ENCODE measurements around the gene CCR9. TPM values are rescaled to one million over a fixed set of nuclear protein-coding genes. Genes with fewer than 3 reads are reported as not detected.

CCR9 gene
- total RNA-seq, 1 experiment from 2014 or later = not detected

DNA sequence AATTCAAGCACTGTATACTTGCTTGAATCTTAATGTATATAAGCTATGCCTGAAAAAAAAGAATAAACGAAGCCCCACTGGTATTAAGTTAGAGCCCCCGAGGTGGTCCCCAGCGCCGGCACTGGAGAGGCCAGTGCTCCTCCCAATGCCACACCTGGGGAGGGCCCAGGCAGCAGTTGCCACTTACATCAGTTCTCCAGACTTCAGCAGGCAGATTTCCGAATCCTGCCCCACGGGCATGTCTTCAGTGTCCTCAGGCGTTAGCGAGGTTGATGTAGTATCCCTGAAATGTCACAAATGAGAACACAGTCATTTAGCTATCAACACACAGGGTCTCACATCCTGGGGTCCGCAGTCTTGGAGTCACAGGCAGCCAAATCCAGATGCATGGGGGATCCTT lies 49.9 kb downstream of the CCR9 start:
- H3K4me1 ChIP-seq (ENCODE audit: control insufficient read depth in 1 of 2, insufficient read depth in 2 of 2, low read length in 2 of 2) = peaks cover 0 to 6% of the 10 kb centered on the region in 2 experiments; a peak in 1 of 4 replicates
- intact Hi-C loops (cut with micrococcal nuclease) = loop anchor here (1.0 to 10.0 kb wide), 3 partner anchors 279 to 621 kb away; no protein-coding TSS in a partner anchor
- H3K27ac ChIP-seq (ENCODE audit: low read depth, low read length) = no peak overlapping the region
- CTCF ChIA-PET = interaction anchor here (2.2 kb wide), 1 partner anchor 143 kb away, joined by 8 read pairs; no protein-coding TSS in a partner anchor
- H3K4me3 ChIP-seq (replicated peaks in 1 of 2; ENCODE audit: low read depth in 1 of 2, low read length in 2 of 2) = no peak overlapping the region
- RAD21 ChIA-PET (ENCODE audit: low non-redundant PET in 1 of 2, low total read pairs in 2 of 2, uncharacterized antibody in 2 of 2, unreplicated experiment in 2 of 2) = no interaction called here
- BruUV-seq (replicated peaks) = no TSS peak
- ATAC-seq (no peak), DNase-seq (ENCODE audit: low read depth, low spot score) (no peak)
- no peaks in the 10 kb centered on the region for H4K20me1 ChIP-seq (ENCODE audit: insufficient read depth)
- H3K79me2 ChIP-seq (ENCODE audit: insufficient read depth, low read length) = no peaks in the 10 kb centered on the region
- no peak overlapping the region for H3K4me2 ChIP-seq (ENCODE audit: low read length)
- H3K9me3 ChIP-seq (ENCODE audit: control insufficient read depth in 1 of 2, insufficient read depth in 1 of 2, low read depth in 1 of 2, low read length in 2 of 2) = no peaks in the 10 kb centered on the region
- POLR2A ChIA-PET = no interaction called here
- TF ChIP-seq EGR1 (IDR thresholded peaks at IDR 0.05; ENCODE audit: low read depth) (no peak), TCF7L2 (IDR thresholded peaks at IDR 0.05; ENCODE audit: borderline replicate concordance, extremely low read depth, insufficient read depth, insufficient read length) (no peak), SIN3A (IDR thresholded peaks at IDR 0.05; ENCODE audit: low read depth) (no peak)
- H3K36me3 ChIP-seq (ENCODE audit: control insufficient read depth in 1 of 2, insufficient read depth in 2 of 2, low read length in 2 of 2) = peaks cover 8 to 14% of the 10 kb centered on the region in 2 experiments; a peak in 3 of 4 replicates
- H3K27me3 ChIP-seq (ENCODE audit: insufficient read depth, low read length) = no peaks in the 10 kb centered on the region
- no peaks in the 10 kb centered on the region for H3K9me2 ChIP-seq (ENCODE audit: insufficient read depth)
- no peak overlapping the region for H3K9ac ChIP-seq (ENCODE audit: low read length)
- no peak overlapping the region for H2AFZ ChIP-seq (ENCODE audit: low read depth, low read length, poor library complexity, severe bottlenecking)

DNA sequence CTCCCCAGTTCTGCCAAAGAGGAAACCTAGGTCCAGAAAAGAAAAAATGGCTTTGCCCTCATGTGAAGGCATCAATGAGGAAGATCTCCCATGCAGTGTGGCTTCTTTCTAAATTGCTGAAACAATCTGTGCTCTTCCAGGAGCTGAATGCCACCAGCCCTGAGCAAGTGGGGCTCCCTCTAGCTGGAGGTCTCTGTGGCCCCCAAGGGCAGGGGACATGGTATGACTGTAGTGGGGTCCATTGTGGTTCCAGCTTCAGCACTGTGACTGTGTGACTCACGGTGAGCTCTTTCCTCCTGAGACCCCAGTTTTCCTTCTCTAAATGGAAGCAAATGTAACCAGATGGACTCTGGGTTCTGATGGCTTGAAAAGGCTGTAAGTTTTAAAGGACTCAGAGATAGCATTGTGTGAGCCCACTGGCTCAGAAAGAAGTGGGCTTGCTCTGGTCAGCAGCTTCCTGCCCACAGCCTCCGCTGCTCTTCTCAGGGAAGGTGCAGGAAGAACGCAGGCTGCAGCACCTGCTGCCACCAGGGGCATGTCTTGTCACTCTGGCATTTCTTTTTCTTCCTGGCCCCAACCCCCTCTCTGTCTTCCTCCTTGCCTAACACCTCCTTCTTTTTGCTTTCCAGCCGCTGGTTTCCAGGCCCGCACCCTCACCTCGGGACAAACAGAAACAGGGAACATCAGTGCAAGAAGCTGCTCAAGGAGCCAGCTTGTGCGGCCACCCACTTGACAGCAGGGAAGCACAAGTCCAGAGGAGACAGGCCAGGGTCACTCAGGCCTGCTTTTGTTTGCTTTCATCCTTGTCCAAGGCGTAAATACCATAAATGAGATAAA lies 51.1 kb downstream of the CCR9 start:
- Histone ChIP-seq H2AFZ (ENCODE audit: low read depth, low read length, poor library complexity, severe bottlenecking) (no peak overlapping the region), H3K36me3 (ENCODE audit: control insufficient read depth in 1 of 2, insufficient read depth in 2 of 2, low read length in 2 of 2) (peaks cover 7 to 11% of the 10 kb centered on the region in 2 experiments; a peak in 3 of 4 replicates), H3K27me3 (ENCODE audit: insufficient read depth, low read length) (no peaks in the 10 kb centered on the region), H4K20me1 (ENCODE audit: insufficient read depth) (no peaks in the 10 kb centered on the region), H3K4me2 (ENCODE audit: low read length) (no peak overlapping the region), H3K9ac (ENCODE audit: low read length) (no peak overlapping the region), H3K27ac (ENCODE audit: low read depth, low read length) (no peak overlapping the region), H3K9me3 (ENCODE audit: control insufficient read depth in 1 of 2, insufficient read depth in 1 of 2, low read depth in 1 of 2, low read length in 2 of 2) (no peaks in the 10 kb centered on the region), H3K79me2 (ENCODE audit: insufficient read depth, low read length) (no peaks in the 10 kb centered on the region), H3K4me3 (replicated peaks in 1 of 2; ENCODE audit: low read depth in 1 of 2, low read length in 2 of 2) (no peak overlapping the region), H3K9me2 (ENCODE audit: insufficient read depth) (no peaks in the 10 kb centered on the region), H3K4me1 (ENCODE audit: control insufficient read depth in 1 of 2, insufficient read depth in 2 of 2, low read length in 2 of 2) (peaks cover 0 to 6% of the 10 kb centered on the region in 2 experiments; a peak in 1 of 4 replicates)
- RAD21 ChIA-PET (ENCODE audit: low non-redundant PET in 1 of 2, low total read pairs in 2 of 2, uncharacterized antibody in 2 of 2, unreplicated experiment in 2 of 2) = no interaction called here
- BruUV-seq (replicated peaks) = no TSS peak
- CTCF ChIA-PET = interaction anchor here (1.5 to 2.2 kb wide), 2 partner anchors 142 to 143 kb away, joined by 6 to 8 read pairs; no protein-coding TSS in a partner anchor
- no peak for DNase-seq (ENCODE audit: low read depth, low spot score)
- intact Hi-C loops (cut with micrococcal nuclease) = loop anchor here (1.0 to 10.0 kb wide), 3 partner anchors 141 to 620 kb away; no protein-coding TSS in a partner anchor
- ATAC-seq = no peak
- POLR2A ChIA-PET = no interaction called here
- TF ChIP-seq JUND (IDR thresholded peaks at IDR 0.05) (no peak), POLR2AphosphoS5 (IDR thresholded peaks at IDR 0.05; ENCODE audit: low read depth, low read length) (no peak), POLR2A (IDR thresholded peaks at IDR 0.05; ENCODE audit: borderline replicate concordance, extremely low read depth, insufficient read depth, insufficient read length) (no peak), ZNF274 (IDR thresholded peaks at IDR 0.05; ENCODE audit: low read depth, low read length) (no peak), EZH2phosphoT487 (IDR thresholded peaks at IDR 0.05; ENCODE audit: borderline replicate concordance) (no peak), CEBPB (IDR thresholded peaks at IDR 0.05; ENCODE audit: low read depth) (no peak), YY1 (IDR thresholded peaks at IDR 0.05; ENCODE audit: extremely low read depth, insufficient replicate concordance, low read depth, low read length) (no peak), EGR1 (IDR thresholded peaks at IDR 0.05; ENCODE audit: low read depth) (no peak), SRF (IDR thresholded peaks at IDR 0.05; ENCODE audit: low read depth) (no peak), ZFX (IDR thresholded peaks at IDR 0.05) (no peak)
- TF ChIP-seq, protein P1, sequence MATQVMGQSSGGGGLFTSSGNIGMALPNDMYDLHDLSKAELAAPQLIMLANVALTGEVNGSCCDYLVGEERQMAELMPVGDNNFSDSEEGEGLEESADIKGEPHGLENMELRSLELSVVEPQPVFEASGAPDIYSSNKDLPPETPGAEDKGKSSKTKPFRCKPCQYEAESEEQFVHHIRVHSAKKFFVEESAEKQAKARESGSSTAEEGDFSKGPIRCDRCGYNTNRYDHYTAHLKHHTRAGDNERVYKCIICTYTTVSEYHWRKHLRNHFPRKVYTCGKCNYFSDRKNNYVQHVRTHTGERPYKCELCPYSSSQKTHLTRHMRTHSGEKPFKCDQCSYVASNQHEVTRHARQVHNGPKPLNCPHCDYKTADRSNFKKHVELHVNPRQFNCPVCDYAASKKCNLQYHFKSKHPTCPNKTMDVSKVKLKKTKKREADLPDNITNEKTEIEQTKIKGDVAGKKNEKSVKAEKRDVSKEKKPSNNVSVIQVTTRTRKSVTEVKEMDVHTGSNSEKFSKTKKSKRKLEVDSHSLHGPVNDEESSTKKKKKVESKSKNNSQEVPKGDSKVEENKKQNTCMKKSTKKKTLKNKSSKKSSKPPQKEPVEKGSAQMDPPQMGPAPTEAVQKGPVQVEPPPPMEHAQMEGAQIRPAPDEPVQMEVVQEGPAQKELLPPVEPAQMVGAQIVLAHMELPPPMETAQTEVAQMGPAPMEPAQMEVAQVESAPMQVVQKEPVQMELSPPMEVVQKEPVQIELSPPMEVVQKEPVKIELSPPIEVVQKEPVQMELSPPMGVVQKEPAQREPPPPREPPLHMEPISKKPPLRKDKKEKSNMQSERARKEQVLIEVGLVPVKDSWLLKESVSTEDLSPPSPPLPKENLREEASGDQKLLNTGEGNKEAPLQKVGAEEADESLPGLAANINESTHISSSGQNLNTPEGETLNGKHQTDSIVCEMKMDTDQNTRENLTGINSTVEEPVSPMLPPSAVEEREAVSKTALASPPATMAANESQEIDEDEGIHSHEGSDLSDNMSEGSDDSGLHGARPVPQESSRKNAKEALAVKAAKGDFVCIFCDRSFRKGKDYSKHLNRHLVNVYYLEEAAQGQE (IDR thresholded peaks at IDR 0.05; ENCODE audit: low read depth) = no peak
- TF ChIP-seq, protein P2, sequence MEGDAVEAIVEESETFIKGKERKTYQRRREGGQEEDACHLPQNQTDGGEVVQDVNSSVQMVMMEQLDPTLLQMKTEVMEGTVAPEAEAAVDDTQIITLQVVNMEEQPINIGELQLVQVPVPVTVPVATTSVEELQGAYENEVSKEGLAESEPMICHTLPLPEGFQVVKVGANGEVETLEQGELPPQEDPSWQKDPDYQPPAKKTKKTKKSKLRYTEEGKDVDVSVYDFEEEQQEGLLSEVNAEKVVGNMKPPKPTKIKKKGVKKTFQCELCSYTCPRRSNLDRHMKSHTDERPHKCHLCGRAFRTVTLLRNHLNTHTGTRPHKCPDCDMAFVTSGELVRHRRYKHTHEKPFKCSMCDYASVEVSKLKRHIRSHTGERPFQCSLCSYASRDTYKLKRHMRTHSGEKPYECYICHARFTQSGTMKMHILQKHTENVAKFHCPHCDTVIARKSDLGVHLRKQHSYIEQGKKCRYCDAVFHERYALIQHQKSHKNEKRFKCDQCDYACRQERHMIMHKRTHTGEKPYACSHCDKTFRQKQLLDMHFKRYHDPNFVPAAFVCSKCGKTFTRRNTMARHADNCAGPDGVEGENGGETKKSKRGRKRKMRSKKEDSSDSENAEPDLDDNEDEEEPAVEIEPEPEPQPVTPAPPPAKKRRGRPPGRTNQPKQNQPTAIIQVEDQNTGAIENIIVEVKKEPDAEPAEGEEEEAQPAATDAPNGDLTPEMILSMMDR (IDR thresholded peaks at IDR 0.05 in 2 of 3, conservative IDR thresholded peaks at IDR 0.05 in 1 of 3; ENCODE audit: borderline replicate concordance in 1 of 3, insufficient read depth in 1 of 3, low read depth in 2 of 3, low read length in 2 of 3) = no peak

All from HCT116 (cell line).